ENCODE measurements around the gene SKI.

Gene SKI

DNA sequence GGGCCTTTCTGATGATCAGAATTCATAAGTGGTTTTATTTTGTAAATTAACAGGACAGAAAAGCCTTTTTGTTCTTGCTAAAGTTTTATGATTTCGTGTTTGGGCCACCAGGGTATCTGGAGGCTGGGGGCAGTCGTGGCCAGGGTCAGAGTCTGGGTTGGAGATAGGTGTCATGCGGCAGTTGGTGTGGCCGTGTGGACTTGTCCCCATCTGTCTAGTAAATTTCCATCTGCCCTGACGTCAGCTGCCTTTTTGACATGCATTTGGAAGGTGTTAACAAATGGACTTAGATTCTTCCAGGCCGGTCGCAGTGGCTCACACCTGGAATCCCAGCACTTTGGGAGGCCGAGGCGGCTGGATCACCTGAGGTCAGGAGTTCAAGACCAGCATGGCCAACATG is 56.8 kb downstream of the SKI start:
- H3K4me3 ChIP-seq (ENCODE audit: low read depth, low read length) = no peak overlapping the region
- TF ChIP-seq CTCF (IDR thresholded peaks at IDR 0.05; ENCODE audit: borderline replicate concordance, insufficient read depth, low read depth, low read length) = no peak

GRCh38 chr1:2286923-2287322 is 58.8 kb downstream of the SKI start:
- TF ChIP-seq CTCF (IDR thresholded peaks at IDR 0.05; ENCODE audit: borderline replicate concordance, insufficient read depth, low read depth, low read length) = no peak
- no peak overlapping the region for H3K4me3 ChIP-seq (ENCODE audit: low read depth, low read length)

DNA sequence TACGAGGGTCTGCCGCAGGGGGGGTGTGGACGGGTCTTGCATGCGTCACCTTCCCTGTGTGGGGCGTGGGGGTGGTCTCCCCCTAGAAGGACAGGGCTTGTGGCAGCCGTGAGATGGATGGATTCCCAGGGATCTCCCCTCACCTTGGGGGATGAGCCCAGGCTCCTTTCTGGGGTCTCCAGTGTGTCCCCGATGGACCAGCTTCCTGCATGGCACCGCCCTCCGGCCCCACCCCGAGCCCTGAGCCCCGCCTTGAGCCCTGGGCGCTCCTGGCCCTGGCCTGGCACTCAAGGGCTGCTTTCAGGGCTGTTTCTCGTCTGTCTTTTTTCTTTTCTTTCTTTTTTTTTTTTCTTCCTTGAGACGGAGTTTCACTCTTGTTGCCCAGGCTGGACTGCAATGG is 59.5 kb downstream of the SKI start:
- no peak overlapping the region for H3K4me3 ChIP-seq (ENCODE audit: low read depth, low read length)
- no peak for TF ChIP-seq CTCF (IDR thresholded peaks at IDR 0.05; ENCODE audit: borderline replicate concordance, insufficient read depth, low read depth, low read length)

GRCh38 chr1:2288311-2288710 is 60.2 kb downstream of the SKI start:
- H3K4me3 ChIP-seq (ENCODE audit: low read depth, low read length) = no peak overlapping the region
- no peak for TF ChIP-seq CTCF (IDR thresholded peaks at IDR 0.05; ENCODE audit: borderline replicate concordance, insufficient read depth, low read depth, low read length)

DNA sequence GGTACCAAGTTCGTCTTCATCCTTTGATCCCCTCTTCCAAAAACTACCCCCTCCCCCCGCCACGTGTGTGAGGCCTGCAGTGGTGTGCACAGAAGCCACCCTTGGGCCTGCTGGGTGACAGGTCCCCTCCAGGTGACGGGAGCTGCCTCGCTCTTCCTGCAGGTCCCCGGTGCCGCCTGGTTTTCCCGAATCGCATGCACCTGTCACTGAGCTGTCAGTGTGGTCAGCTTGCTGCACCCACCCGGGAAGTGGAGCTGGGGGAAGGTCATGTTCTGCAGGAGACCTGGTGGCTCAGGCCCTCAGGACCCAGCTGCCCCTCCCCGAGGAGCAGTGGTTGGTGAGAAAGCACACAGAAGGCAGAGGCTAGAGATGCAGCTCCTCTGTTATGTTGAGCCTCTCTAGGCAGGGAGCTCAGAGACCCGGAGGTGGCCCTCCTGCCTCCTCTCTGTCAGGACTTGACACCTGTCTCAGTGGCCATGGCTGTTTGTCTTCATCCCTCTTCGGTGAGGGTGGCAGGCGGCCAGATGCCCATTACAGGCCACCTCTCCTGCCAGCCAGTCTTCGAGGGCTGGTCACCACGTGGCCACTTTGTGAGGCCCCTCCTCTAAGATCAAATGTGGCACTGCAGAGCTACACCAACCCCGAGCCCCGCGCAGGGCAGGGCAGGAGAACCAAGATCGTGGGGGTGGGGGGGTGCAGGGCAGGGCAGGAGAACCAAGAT is 60.9 kb downstream of the SKI start:
- no peak for TF ChIP-seq CTCF (IDR thresholded peaks at IDR 0.05; ENCODE audit: borderline replicate concordance, insufficient read depth, low read depth, low read length)
- no peak overlapping the region for H3K4me3 ChIP-seq (ENCODE audit: low read depth, low read length)

- TF ChIP-seq CTCF (IDR thresholded peaks at IDR 0.05; ENCODE audit: borderline replicate concordance, insufficient read depth, low read depth, low read length) = no peak
- no peak overlapping the region for H3K4me3 ChIP-seq (ENCODE audit: low read depth, low read length)
Observed at GRCh38 chr1:2289607-2290006, 61.5 kb downstream of the SKI start.

DNA sequence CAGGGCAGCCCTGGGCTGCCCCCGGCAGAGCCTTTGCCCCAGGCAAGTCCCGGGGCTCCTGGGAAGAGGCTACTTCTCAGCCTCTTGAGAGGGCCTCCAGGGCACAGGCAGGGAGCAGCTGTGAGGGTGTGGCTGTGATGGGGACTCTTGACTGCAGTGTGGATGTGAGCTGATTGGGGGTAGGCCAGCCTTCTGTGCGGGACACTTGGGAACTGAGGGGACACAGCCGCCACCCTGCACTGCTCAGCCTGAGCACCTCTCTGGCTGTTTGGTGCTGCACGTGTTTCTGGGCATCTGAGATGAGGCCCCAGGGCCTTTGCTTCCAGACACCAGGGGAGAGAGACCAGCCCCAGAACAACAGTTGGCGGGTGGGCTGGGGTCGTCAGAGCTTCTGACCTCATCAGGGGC is 62.1 kb downstream of the SKI start:
- H3K4me3 ChIP-seq (ENCODE audit: low read depth, low read length) = peak overlapping the region; percentile 6

More for the DNA sequence above, 62.1 kb downstream of the SKI start:
- TF ChIP-seq CTCF (IDR thresholded peaks at IDR 0.05; ENCODE audit: borderline replicate concordance, insufficient read depth, low read depth, low read length) = no peak

Data from GM12875 (cell line).